Measurements from ENCODE around the gene COG5.

Gene COG5

GRCh38 chr7:107505362-107505761, 58.4 kb downstream of the COG5 start:
- DNase-seq = no peak

GRCh38 chr7:107503687-107504086, 60.0 kb downstream of the COG5 start:
- DNase-seq = no peak

- no peak for DNase-seq
Observed at GRCh38 chr7:107502797-107503196, 60.9 kb downstream of the COG5 start.

GRCh38 chr7:107502154-107502553, 61.6 kb downstream of the COG5 start:
- no peak for DNase-seq

- no peak for DNase-seq
Observed at GRCh38 chr7:107501593-107501992, 62.1 kb downstream of the COG5 start.

- DNase-seq = no peak
Observed at GRCh38 chr7:107499731-107500130, 64.0 kb downstream of the COG5 start.

- DNase-seq = no peak
Observed at GRCh38 chr7:107495516-107495915, 68.2 kb downstream of the COG5 start.

- DNase-seq = no peak
Observed at GRCh38 chr7:107494884-107495283, 68.8 kb downstream of the COG5 start.

- no peak for DNase-seq
Observed at GRCh38 chr7:107494315-107494751, 69.4 kb downstream of the COG5 start.

GRCh38 chr7:107492875-107493274, 70.8 kb downstream of the COG5 start:
- DNase-seq = no peak

GRCh38 chr7:107486041-107486440, 77.7 kb downstream of the COG5 start:
- DNase-seq = no peak

- no peak for DNase-seq
Observed at GRCh38 chr7:107482571-107482970, 81.1 kb downstream of the COG5 start.

GRCh38 chr7:107480932-107481331, 82.8 kb downstream of the COG5 start:
- no peak for DNase-seq

GRCh38 chr7:107479303-107479702, 84.4 kb downstream of the COG5 start:
- DNase-seq = no peak

- DNase-seq = no peak
Observed at GRCh38 chr7:107474104-107474521, 89.6 kb downstream of the COG5 start.

- no peak for DNase-seq
Observed at GRCh38 chr7:107472116-107472515, 91.6 kb downstream of the COG5 start.

GRCh38 chr7:107471292-107472070, 92.2 kb downstream of the COG5 start:
- DNase-seq = no peak

GRCh38 chr7:107469929-107470328, 93.8 kb downstream of the COG5 start, which contains the start of gene GPR22:
TSS of gene GPR22 (plus strand) at chr7:107470057. CDS start at chr7:107474061, 4,004 bp downstream.
- peak; percentile 50 to 57 for DNase-seq

GRCh38 chr7:107468824-107469223, 94.9 kb downstream of the COG5 start:
- DNase-seq = no peak

- DNase-seq = no peak
Observed at GRCh38 chr7:107467972-107468371, 95.7 kb downstream of the COG5 start.

GRCh38 chr7:107464666-107465226, 99.0 kb downstream of the COG5 start:
- no peak for DNase-seq

- DNase-seq = peak; percentile 22 to 46
Observed at GRCh38 chr7:107463139-107464078, 100.3 kb downstream of the COG5 start.

- no peak for DNase-seq
Observed at GRCh38 chr7:107461938-107462533, 101.7 kb downstream of the COG5 start.

Measured in NCI-H1930 (cell line).